ENCODE measurements around the gene SYT9.

- TF ChIP-seq GATA2 (IDR thresholded peaks at IDR 0.05; ENCODE audit: low read depth, low read length) (no peak), GATA3 (IDR thresholded peaks at IDR 0.05; ENCODE audit: low read depth, low read length) (no peak)
These were observed 70.1 kb downstream of the SYT9 start for GRCh38 chr11:7321473-7322450.
